Measurements from ENCODE around the gene PTER.

DNA sequence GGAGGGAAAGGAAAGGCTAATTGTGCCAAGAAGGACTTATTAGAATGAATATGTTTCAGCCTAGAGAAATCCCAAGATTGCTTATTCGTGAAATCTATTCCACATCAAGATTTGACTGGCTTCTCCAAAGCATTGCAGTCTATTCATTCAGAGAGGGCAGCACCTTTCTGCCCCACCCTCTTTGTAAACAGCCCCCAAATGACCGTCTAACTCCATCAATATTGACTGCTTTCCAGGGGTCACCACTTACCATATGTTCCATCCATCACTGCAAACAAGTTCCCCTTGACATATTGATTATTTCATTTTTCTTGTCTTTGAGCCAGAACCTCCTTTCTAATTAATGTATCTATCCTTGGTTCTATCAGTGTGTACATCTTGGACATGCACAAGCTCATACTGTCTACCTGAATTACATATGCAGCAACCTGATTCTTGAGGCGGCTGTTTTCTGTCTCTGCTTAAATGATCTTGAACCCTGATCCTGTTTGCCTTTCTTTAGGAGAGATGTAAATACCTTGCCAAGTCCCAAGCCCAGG, 44.2 kb upstream of the PTER start:
- TF ChIP-seq EZH2 (IDR thresholded peaks at IDR 0.05) (no peak), POLR2AphosphoS5 (IDR thresholded peaks at IDR 0.05; ENCODE audit: low read depth, low read length) (no peak), YY1 (IDR thresholded peaks at IDR 0.05; ENCODE audit: extremely low read depth, insufficient replicate concordance, low read depth, low read length) (no peak), SRF (IDR thresholded peaks at IDR 0.05; ENCODE audit: low read depth) (no peak), ATF3 (IDR thresholded peaks at IDR 0.05) (no peak), CEBPB (IDR thresholded peaks at IDR 0.05; ENCODE audit: low read depth) (no peak), POLR2A (IDR thresholded peaks at IDR 0.05; ENCODE audit: borderline replicate concordance, extremely low read depth, insufficient read depth, insufficient read length) (no peak), EZH2phosphoT487 (IDR thresholded peaks at IDR 0.05; ENCODE audit: borderline replicate concordance) (no peak), ZFX (IDR thresholded peaks at IDR 0.05) (no peak)
- TF ChIP-seq, protein P1, sequence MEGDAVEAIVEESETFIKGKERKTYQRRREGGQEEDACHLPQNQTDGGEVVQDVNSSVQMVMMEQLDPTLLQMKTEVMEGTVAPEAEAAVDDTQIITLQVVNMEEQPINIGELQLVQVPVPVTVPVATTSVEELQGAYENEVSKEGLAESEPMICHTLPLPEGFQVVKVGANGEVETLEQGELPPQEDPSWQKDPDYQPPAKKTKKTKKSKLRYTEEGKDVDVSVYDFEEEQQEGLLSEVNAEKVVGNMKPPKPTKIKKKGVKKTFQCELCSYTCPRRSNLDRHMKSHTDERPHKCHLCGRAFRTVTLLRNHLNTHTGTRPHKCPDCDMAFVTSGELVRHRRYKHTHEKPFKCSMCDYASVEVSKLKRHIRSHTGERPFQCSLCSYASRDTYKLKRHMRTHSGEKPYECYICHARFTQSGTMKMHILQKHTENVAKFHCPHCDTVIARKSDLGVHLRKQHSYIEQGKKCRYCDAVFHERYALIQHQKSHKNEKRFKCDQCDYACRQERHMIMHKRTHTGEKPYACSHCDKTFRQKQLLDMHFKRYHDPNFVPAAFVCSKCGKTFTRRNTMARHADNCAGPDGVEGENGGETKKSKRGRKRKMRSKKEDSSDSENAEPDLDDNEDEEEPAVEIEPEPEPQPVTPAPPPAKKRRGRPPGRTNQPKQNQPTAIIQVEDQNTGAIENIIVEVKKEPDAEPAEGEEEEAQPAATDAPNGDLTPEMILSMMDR (IDR thresholded peaks at IDR 0.05 in 2 of 3, conservative IDR thresholded peaks at IDR 0.05 in 1 of 3; ENCODE audit: borderline replicate concordance in 1 of 3, insufficient read depth in 1 of 3, low read depth in 2 of 3, low read length in 2 of 3): no peak
- TF ChIP-seq, protein P2, sequence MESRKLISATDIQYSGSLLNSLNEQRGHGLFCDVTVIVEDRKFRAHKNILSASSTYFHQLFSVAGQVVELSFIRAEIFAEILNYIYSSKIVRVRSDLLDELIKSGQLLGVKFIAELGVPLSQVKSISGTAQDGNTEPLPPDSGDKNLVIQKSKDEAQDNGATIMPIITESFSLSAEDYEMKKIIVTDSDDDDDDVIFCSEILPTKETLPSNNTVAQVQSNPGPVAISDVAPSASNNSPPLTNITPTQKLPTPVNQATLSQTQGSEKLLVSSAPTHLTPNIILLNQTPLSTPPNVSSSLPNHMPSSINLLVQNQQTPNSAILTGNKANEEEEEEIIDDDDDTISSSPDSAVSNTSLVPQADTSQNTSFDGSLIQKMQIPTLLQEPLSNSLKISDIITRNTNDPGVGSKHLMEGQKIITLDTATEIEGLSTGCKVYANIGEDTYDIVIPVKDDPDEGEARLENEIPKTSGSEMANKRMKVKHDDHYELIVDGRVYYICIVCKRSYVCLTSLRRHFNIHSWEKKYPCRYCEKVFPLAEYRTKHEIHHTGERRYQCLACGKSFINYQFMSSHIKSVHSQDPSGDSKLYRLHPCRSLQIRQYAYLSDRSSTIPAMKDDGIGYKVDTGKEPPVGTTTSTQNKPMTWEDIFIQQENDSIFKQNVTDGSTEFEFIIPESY (IDR thresholded peaks at IDR 0.05; ENCODE audit: extremely low read depth, insufficient replicate concordance, low read length): no peak
- TF ChIP-seq, protein P3, sequence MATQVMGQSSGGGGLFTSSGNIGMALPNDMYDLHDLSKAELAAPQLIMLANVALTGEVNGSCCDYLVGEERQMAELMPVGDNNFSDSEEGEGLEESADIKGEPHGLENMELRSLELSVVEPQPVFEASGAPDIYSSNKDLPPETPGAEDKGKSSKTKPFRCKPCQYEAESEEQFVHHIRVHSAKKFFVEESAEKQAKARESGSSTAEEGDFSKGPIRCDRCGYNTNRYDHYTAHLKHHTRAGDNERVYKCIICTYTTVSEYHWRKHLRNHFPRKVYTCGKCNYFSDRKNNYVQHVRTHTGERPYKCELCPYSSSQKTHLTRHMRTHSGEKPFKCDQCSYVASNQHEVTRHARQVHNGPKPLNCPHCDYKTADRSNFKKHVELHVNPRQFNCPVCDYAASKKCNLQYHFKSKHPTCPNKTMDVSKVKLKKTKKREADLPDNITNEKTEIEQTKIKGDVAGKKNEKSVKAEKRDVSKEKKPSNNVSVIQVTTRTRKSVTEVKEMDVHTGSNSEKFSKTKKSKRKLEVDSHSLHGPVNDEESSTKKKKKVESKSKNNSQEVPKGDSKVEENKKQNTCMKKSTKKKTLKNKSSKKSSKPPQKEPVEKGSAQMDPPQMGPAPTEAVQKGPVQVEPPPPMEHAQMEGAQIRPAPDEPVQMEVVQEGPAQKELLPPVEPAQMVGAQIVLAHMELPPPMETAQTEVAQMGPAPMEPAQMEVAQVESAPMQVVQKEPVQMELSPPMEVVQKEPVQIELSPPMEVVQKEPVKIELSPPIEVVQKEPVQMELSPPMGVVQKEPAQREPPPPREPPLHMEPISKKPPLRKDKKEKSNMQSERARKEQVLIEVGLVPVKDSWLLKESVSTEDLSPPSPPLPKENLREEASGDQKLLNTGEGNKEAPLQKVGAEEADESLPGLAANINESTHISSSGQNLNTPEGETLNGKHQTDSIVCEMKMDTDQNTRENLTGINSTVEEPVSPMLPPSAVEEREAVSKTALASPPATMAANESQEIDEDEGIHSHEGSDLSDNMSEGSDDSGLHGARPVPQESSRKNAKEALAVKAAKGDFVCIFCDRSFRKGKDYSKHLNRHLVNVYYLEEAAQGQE (IDR thresholded peaks at IDR 0.05; ENCODE audit: low read depth): no peak

Data from HCT116 (cell line).